Measurements from ENCODE around the gene TRIM52. TPM values are rescaled to one million over a fixed set of nuclear protein-coding genes. Genes with fewer than 3 reads are reported as not detected.

TRIM52 gene
- total and polyA plus RNA-seq, 2 of the 4 experiments (the other 2 are of a cell fraction), result 2.3 to 6.9 TPM

GRCh38 chr5:181243564-181244343 is 17.2 kb downstream of the TRIM52 start, which contains the start of gene RACK1:
RACK1 (minus strand) TSS chr5:181243906; CDS start chr5:181243800, 106 bp downstream.
- Histone ChIP-seq H4K8ac (ENCODE audit: low read depth in 2 of 2, low read length in 2 of 2) (peak within 1 kb of the TSS; percentile 89 to 97), H3K36me3 (ENCODE audit: control insufficient read depth, insufficient read depth, low read length) (peaks cover 39% of the 10 kb centered on the region), H2BK120ac (ENCODE audit: low read depth, low read length) (peak within 1 kb of the TSS; percentile 95), H3K56ac (ENCODE audit: extremely low read depth, insufficient read depth, low read length) (peak within 1 kb of the TSS; percentile 93), H3K4me3 (ENCODE audit: insufficient read depth, low read depth, low read length) (peak within 1 kb of the TSS; percentile 85), H3K4ac (ENCODE audit: low read depth, low read length) (peak within 1 kb of the TSS; percentile 94), H2BK15ac (ENCODE audit: low read depth, low read length) (peak within 1 kb of the TSS; percentile 82; the same call in 2 of the 3 replicates), H2AK5ac (ENCODE audit: low read depth, low read length) (peak within 1 kb of the TSS; percentile 93), H2AFZ (replicated peaks; ENCODE audit: low read length, poor library complexity) (peak within 1 kb of the TSS; percentile 90), H3K18ac (ENCODE audit: low read depth, low read length) (peak within 1 kb of the TSS; percentile 92), H3K23ac (ENCODE audit: low read depth, low read length) (peak within 1 kb of the TSS; percentile 98), H3K27ac (ENCODE audit: insufficient read depth, low read length) (peak within 1 kb of the TSS; percentile 88), H2BK5ac (ENCODE audit: low read depth, low read length, poor library complexity, severe bottlenecking) (peak within 1 kb of the TSS; percentile 95), H3K79me1 (ENCODE audit: low read depth in 1 of 2, low read length in 2 of 2) (peaks cover 18 to 53% of the 10 kb centered on the region in 2 experiments), H3K27me3 (ENCODE audit: control insufficient read depth, insufficient read depth, low read length) (no peaks in the 10 kb centered on the region), H3K9ac (ENCODE audit: low read depth, low read length) (peak within 1 kb of the TSS; percentile 91), H3K14ac (replicated peaks; ENCODE audit: low read depth, low read length) (peak within 1 kb of the TSS; percentile 94), H3K9me3 (ENCODE audit: control insufficient read depth, insufficient read depth, low read length) (no peaks in the 10 kb centered on the region), H4K20me1 (ENCODE audit: insufficient read depth, low read length) (peaks cover 59% of the 10 kb centered on the region), H3K4me2 (ENCODE audit: low read depth, low read length) (peak within 1 kb of the TSS; percentile 99), H4K91ac (ENCODE audit: insufficient read depth, low read depth, low read length) (peak within 1 kb of the TSS; percentile 98), H3K4me1 (ENCODE audit: control insufficient read depth, insufficient read depth, low read length) (peaks cover 18% of the 10 kb centered on the region), H2BK20ac (ENCODE audit: low read depth, low read length) (peak within 1 kb of the TSS; percentile 83), H4K5ac (ENCODE audit: low read depth, low read length) (peak within 1 kb of the TSS; percentile 94), H2AK9ac (replicated peaks; ENCODE audit: low read depth, low read length, poor library complexity) (peak within 1 kb of the TSS; percentile 99), H3K9me1 (ENCODE audit: insufficient read depth, low read length) (peaks cover 28% of the 10 kb centered on the region)
- peak; percentile 67 for ATAC-seq (ENCODE audit: low read depth)
- TF ChIP-seq MAZ (IDR thresholded peaks at IDR 0.05; ENCODE audit: borderline replicate concordance, low read depth, low read length) (peak; percentile 77), POLR2A (IDR thresholded peaks at IDR 0.05; ENCODE audit: low read depth, low read length) (peak; percentile 97), MAFK (IDR thresholded peaks at IDR 0.05; ENCODE audit: low read depth, low read length) (no peak), NFE2L2 (IDR thresholded peaks at IDR 0.05; ENCODE audit: low read depth, low read length) (no peak), USF2 (IDR thresholded peaks at IDR 0.05; ENCODE audit: low read depth, low read length) (no peak), CHD1 (IDR thresholded peaks at IDR 0.05; ENCODE audit: low read depth, low read length) (0 out of 2 replicates have a peak, but pooled peaks have one; percentile 86), ELK1 (IDR thresholded peaks at IDR 0.05; ENCODE audit: borderline replicate concordance, low read depth, low read length) (no peak), MXI1 (IDR thresholded peaks at IDR 0.05; ENCODE audit: borderline replicate concordance, low read depth, low read length) (peak; percentile 69; the same call in 1 of the 2 replicates), BHLHE40 (IDR thresholded peaks at IDR 0.05; ENCODE audit: low read depth, low read length) (peak; percentile 66)
- POLR2A ChIA-PET (ENCODE audit: unreplicated experiment), result interaction anchor here (0.5 to 0.7 kb wide), 2 partner anchors 9 to 434 kb away, joined by 4 read pairs; no protein-coding TSS in a partner anchor
- in situ Hi-C loops (cut with MboI; ENCODE audit: low sequenced_read_pairs), result no loop called here
- WGBS, 2 experiments (ENCODE audit: extremely low coverage in 2 of 2, insufficient read length in 1 of 2), result 1% methylated on average over 25 of the region's 50 CpGs; no CpG with 5 or more reads in 1 of the 2 experiments
- TSS peak; percentile 44 for BruUV-seq (replicated peaks)
- intact Hi-C loops (cut with micrococcal nuclease), result loop anchor here (1.0 kb wide), 2 partner anchors 20 to 36 kb away; partner anchors contain the start of gene TRIM41
- dilution Hi-C loops (cut with HindIII; ENCODE audit: low sequenced_read_pairs, unreplicated experiment), result no loop called here
- CTCF ChIA-PET, result no interaction called here
- peak; percentile 85 for DNase-seq

All from IMR-90 (cell line).